IMR-90 (cell line): ENCODE measurements around the gene MIA2. TPM values are rescaled to one million over a fixed set of nuclear protein-coding genes. Genes with fewer than 3 reads are reported as not detected.
"Not testable (repeated sequence)": the region's sequence is repeated elsewhere in the genome, so short reads cannot be mapped to it uniquely, and the experiment has no call there.

ENCODE experiments used
- ATAC-seq: fragments of 200-7000 bp; cut with Tn5 transposase; 2 replicates; pipeline ENCODE4 v1.9.1; 2020; ENCODE audit warnings: low read depth, mild to moderate bottlenecking, moderate library complexity
- BruUV-seq: library from RNA; stranded (reverse); fragments of 400-500 nt; replicated peaks from 2 replicates; lab custom pipeline; 2021; lab: Mats Ljungman, UMichigan
- CTCF ChIA-PET: fragments of 300-600 bp; formaldehyde crosslinking; extraction: SDS; loops from one replicate; lab custom pipeline; 2021; ENCODE audit warnings: antibody characterized with exemption; lab: Yijun Ruan, JAX
- POLR2A ChIA-PET: fragments of 300-600 bp; sonication (Branson Sonifier 250); formaldehyde crosslinking; loops from one replicate; lab custom pipeline; 2022; ENCODE audit warnings: antibody characterized with exemption; ENCODE audit not compliant: unreplicated experiment; lab: Charles Lee
- DNase-seq: peaks from one replicate; pipeline ENCODE4 v3.0.0; 2013
- H2AFZ ChIP-seq: replicated peaks from 2 replicates; pipeline ENCODE3; 2013; ENCODE audit warnings: low read length, mild to moderate bottlenecking; ENCODE audit not compliant: poor library complexity
- H2AK5ac ChIP-seq: 2 replicates; pipeline ENCODE4 v1.6.1; 2013; ENCODE audit warnings: low read depth, low read length, inconsistent platforms
- H2AK9ac ChIP-seq: replicated peaks from 2 replicates; pipeline ENCODE3; 2013; ENCODE audit warnings: mild to moderate bottlenecking, low read depth, low read length, moderate library complexity; ENCODE audit not compliant: poor library complexity
- H2BK120ac ChIP-seq: 2 replicates; pipeline ENCODE4 v1.6.1; 2013; ENCODE audit warnings: low read depth, low read length, inconsistent platforms
- H2BK15ac ChIP-seq: 3 replicates; pipeline ENCODE4 v1.6.1; 2013; ENCODE audit warnings: low read depth, low read length, inconsistent platforms
- H2BK20ac ChIP-seq: 2 replicates; pipeline ENCODE4 v1.6.1; 2013; ENCODE audit warnings: low read depth, mild to moderate bottlenecking, inconsistent platforms, low read length, moderate library complexity
- H2BK5ac ChIP-seq: 2 replicates; pipeline ENCODE4 v1.6.1; 2013; ENCODE audit warnings: mild to moderate bottlenecking, low read depth, low read length, inconsistent platforms; ENCODE audit not compliant: poor library complexity, severe bottlenecking
- H3K14ac ChIP-seq: replicated peaks from 2 replicates; pipeline ENCODE4 v1.6.1; 2013; ENCODE audit warnings: low read depth, low read length, inconsistent platforms
- H3K18ac ChIP-seq: 2 replicates; pipeline ENCODE4 v1.6.1; 2013; ENCODE audit warnings: low read depth, low read length, control low read depth
- H3K23ac ChIP-seq: 2 replicates; pipeline ENCODE4 v1.6.1; 2013; ENCODE audit warnings: low read depth, low read length, inconsistent platforms
- H3K27ac ChIP-seq: 2 replicates; pipeline ENCODE4 v1.5.1; 2013; ENCODE audit warnings: mild to moderate bottlenecking, control low read depth, low read length; ENCODE audit not compliant: insufficient read depth
- H3K27me3 ChIP-seq: 2 replicates; pipeline ENCODE4 v1.6.1; 2013; ENCODE audit warnings: low read length; ENCODE audit not compliant: control insufficient read depth, insufficient read depth
- H3K36me3 ChIP-seq: 2 replicates; pipeline ENCODE4 v1.6.1; 2013; ENCODE audit warnings: low read length, mixed read lengths; ENCODE audit not compliant: control insufficient read depth, insufficient read depth
- H3K4ac ChIP-seq: 2 replicates; pipeline ENCODE4 v1.6.1; 2013; ENCODE audit warnings: low read depth, low read length, inconsistent platforms
- H3K4me1 ChIP-seq: 2 replicates; pipeline ENCODE4 v1.6.1; 2013; ENCODE audit warnings: low read length, mixed read lengths; ENCODE audit not compliant: control insufficient read depth, insufficient read depth
- H3K4me2 ChIP-seq: 2 replicates; pipeline ENCODE4 v1.6.1; 2013; ENCODE audit warnings: low read depth, mild to moderate bottlenecking, control low read depth, low read length, moderate library complexity
- H3K4me3 ChIP-seq: 2 replicates; pipeline ENCODE4 v1.5.1; 2013; ENCODE audit warnings: low read depth, mild to moderate bottlenecking, control low read depth, low read length, moderate library complexity; ENCODE audit not compliant: insufficient read depth
- H3K56ac ChIP-seq: 2 replicates; pipeline ENCODE4 v1.6.1; 2013; ENCODE audit warnings: low read length, inconsistent platforms; ENCODE audit not compliant: insufficient read depth; ENCODE audit errors: extremely low read depth
- H3K79me1 ChIP-seq, 2 experiments: 2 replicates each; pipeline ENCODE4 v1.6.1; 2013; ENCODE audit warnings: low read length in 2 of 2, inconsistent platforms in 1 of 2, low read depth in 1 of 2
- H3K9ac ChIP-seq: 2 replicates; pipeline ENCODE4 v1.6.1; 2013; ENCODE audit warnings: low read depth, low read length, control low read depth
- H3K9me1 ChIP-seq: 2 replicates; pipeline ENCODE4 v1.6.1; 2013; ENCODE audit warnings: low read length, inconsistent platforms; ENCODE audit not compliant: insufficient read depth
- H3K9me3 ChIP-seq: 2 replicates; pipeline ENCODE4 v1.6.1; 2013; ENCODE audit warnings: low read length; ENCODE audit not compliant: control insufficient read depth, insufficient read depth
- H4K20me1 ChIP-seq: 2 replicates; pipeline ENCODE4 v1.6.1; 2013; ENCODE audit warnings: low read length, inconsistent platforms; ENCODE audit not compliant: insufficient read depth
- H4K5ac ChIP-seq: 2 replicates; pipeline ENCODE4 v1.6.1; 2013; ENCODE audit warnings: mild to moderate bottlenecking, low read depth, low read length, control low read depth
- H4K8ac ChIP-seq, 2 experiments: 2 replicates each; pipeline ENCODE4 v1.6.1; 2013; ENCODE audit warnings: low read depth in 2 of 2, low read length in 2 of 2, control low read depth in 1 of 2, inconsistent platforms in 1 of 2
- H4K91ac ChIP-seq: 2 replicates; pipeline ENCODE4 v1.6.1; 2013; ENCODE audit warnings: low read depth, low read length, inconsistent platforms; ENCODE audit not compliant: insufficient read depth
- RAD21 ChIP-seq: IDR thresholded peaks from 2 replicates; pipeline ENCODE4 v1.6.1; 2012; ENCODE audit warnings: low read length, improper control_type of control experiment
- SMC3 ChIP-seq: fragments of 150-350 bp; IDR thresholded peaks from 2 replicates; pipeline ENCODE4 v1.6.1; 2016; ENCODE audit warnings: low read depth, mild to moderate bottlenecking, antibody characterized with exemption, low read length, moderate library complexity
- WGBS, 2 experiments: methylation state at CpG; one replicate each; pipeline versions ENCODE4 v1.1.5 to v1.1.7; 2013; ENCODE audit warnings: missing lambda C conversion rate in 2 of 2; ENCODE audit not compliant: insufficient read length in 1 of 2; ENCODE audit errors: extremely low coverage in 2 of 2; 5-methylcytosine and 5-hydroxymethylcytosine counted together
- dilution Hi-C: fragments of 300-500 bp; cut with HindIII; formaldehyde crosslinking; loops from one replicate; pipeline ENCODE4 v1.14.3; 2018; ENCODE audit warnings: low sequenced_read_pairs; ENCODE audit not compliant: unreplicated experiment
- in situ Hi-C: fragments of 300-500 bp; cut with MboI; formaldehyde crosslinking; loops from 3 replicates; pipeline ENCODE4 v1.14.3; 2019; ENCODE audit warnings: low sequenced_read_pairs, inconsistent platforms, mixed read lengths
- intact Hi-C: fragments of 100-400 bp; cut with micrococcal nuclease; formaldehyde crosslinking; loops from 2 replicates; pipeline ENCODE4 v1.10.0; 2022
- polyA plus RNA-seq, 3 experiments: library from polyadenylated mRNA; depleted of rRNA; stranded (reverse); fragments of >200 nt; gene quantifications; 2 replicates each; pipeline ENCODE4 v1.2.3, GENCODE V29; 2012; ENCODE audit warnings: low replicate concordance in 1 of 3
- total RNA-seq: library from RNA; depleted of rRNA; stranded (reverse); fragments of >200 nt; gene quantifications from 2 replicates; pipeline ENCODE4 v1.2.3, GENCODE V29; 2012
- TF ChIP-seq, protein P1 (sequence below): conservative IDR thresholded peaks from 2 replicates; pipeline ENCODE4 v1.5.1; 2012; ENCODE audit warnings: mild to moderate bottlenecking, low read depth, low read length, improper control_type of control experiment

MIA2 gene
- total and polyA plus RNA-seq, 2 of the 4 experiments (the other 2 are of a cell fraction), result 3.9 to 6.8 TPM

DNA sequence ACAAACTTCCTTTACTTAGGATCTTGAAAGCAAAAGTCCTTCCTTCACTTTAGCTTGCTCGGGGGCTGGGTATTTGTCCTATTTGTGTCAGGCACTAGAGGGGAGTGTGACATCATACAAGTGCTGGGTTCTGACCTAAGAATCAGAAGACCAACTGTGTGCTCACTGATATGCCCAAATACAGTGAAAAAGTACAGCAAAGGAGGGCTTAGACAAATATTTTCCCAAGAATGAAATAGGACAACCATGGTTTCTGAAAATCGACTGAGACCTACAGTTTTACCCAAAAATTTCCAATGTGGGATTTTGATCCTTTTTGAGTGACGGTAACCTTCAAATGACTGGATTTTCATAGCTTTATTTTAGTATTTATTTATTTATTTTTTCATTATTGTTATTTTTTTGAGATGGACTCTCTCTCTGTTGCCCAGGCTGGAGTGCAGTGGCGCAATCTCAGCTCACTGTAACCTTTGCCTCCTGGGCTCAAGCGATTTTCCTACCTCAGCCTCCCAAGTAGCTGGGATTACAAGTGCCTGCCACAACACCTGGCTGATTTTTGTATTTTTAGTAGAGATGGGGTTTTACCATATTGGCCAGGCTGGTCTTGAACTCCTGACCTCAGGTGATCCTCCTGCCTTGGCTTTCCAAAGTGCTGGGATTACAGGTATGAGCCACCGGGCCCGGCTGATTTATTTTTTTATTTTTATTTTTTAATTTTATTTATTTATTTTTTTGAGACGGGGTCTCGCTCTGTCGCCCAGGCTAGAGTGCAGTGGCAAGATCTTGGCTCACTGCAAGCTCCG, 1.8 kb upstream of the MIA2 start:
- H2AFZ ChIP-seq, H3K9me3 ChIP-seq, H3K23ac ChIP-seq, H4K8ac ChIP-seq, H3K36me3 ChIP-seq, in situ Hi-C loops, H3K14ac ChIP-seq, H3K4me2 ChIP-seq, H3K27ac ChIP-seq, H3K9ac ChIP-seq, H4K5ac ChIP-seq, H3K4ac ChIP-seq, H2AK5ac ChIP-seq, H3K4me3 ChIP-seq, BruUV-seq, POLR2A ChIA-PET, dilution Hi-C loops, H3K56ac ChIP-seq, H2BK120ac ChIP-seq, H4K20me1 ChIP-seq, H4K91ac ChIP-seq, H2BK15ac ChIP-seq, H3K79me1 ChIP-seq, H2BK20ac ChIP-seq, H3K9me1 ChIP-seq, H2AK9ac ChIP-seq, H3K27me3 ChIP-seq, H3K4me1 ChIP-seq, H2BK5ac ChIP-seq, H3K18ac ChIP-seq: not testable (repeated sequence)
- DNase-seq, result peak; percentile 52
- intact Hi-C loops, result loop anchor here (2.0 kb wide), 2 partner anchors 15 to 57 kb away; partner anchors contain the start of gene PNN
- peak; percentile 46; the same call in 1 of the 2 replicates for ATAC-seq
- TF ChIP-seq SMC3 (0 out of 2 replicates have a peak, but pooled peaks have one; percentile 7), RAD21 (peak; percentile 50)
- TF ChIP-seq, protein P1, sequence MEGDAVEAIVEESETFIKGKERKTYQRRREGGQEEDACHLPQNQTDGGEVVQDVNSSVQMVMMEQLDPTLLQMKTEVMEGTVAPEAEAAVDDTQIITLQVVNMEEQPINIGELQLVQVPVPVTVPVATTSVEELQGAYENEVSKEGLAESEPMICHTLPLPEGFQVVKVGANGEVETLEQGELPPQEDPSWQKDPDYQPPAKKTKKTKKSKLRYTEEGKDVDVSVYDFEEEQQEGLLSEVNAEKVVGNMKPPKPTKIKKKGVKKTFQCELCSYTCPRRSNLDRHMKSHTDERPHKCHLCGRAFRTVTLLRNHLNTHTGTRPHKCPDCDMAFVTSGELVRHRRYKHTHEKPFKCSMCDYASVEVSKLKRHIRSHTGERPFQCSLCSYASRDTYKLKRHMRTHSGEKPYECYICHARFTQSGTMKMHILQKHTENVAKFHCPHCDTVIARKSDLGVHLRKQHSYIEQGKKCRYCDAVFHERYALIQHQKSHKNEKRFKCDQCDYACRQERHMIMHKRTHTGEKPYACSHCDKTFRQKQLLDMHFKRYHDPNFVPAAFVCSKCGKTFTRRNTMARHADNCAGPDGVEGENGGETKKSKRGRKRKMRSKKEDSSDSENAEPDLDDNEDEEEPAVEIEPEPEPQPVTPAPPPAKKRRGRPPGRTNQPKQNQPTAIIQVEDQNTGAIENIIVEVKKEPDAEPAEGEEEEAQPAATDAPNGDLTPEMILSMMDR, result peak; percentile 35
- CTCF ChIA-PET, result interaction anchor here (0.6 to 0.7 kb wide), 3 partner anchors 11 to 217 kb away, joined by 3 read pairs; no protein-coding TSS in a partner anchor
- WGBS, 2 experiments, result no CpG with 5 or more reads among the region's 11 CpGs
